Epithelial cell of esophagus (primary cell): Measurements from ENCODE around the gene CLEC16A.

Source experiments
- DNase-seq: peaks from one replicate; pipeline ENCODE4 v3.0.0; 2010; ENCODE audit warnings: low read depth
- H3K4me3 ChIP-seq: 2 replicates; pipeline ENCODE4 v1.5.1; 2011; ENCODE audit warnings: mild to moderate bottlenecking, low read length, control low read depth
- CTCF ChIP-seq: IDR thresholded peaks from 2 replicates; pipeline ENCODE4 v1.5.1; 2011; ENCODE audit warnings: low read depth, mild to moderate bottlenecking, low read length, control low read depth, inconsistent platforms; ENCODE audit not compliant: insufficient read depth; ENCODE audit errors: missing control alignments

Gene CLEC16A

GRCh38 chr16:10984509-10984908 is 40.1 kb downstream of the CLEC16A start:
- no peak overlapping the region for H3K4me3 ChIP-seq
- TF ChIP-seq CTCF = no peak
- no peak for DNase-seq

- no peak for DNase-seq
- H3K4me3 ChIP-seq = no peak overlapping the region
- no peak for TF ChIP-seq CTCF
Measured at GRCh38 chr16:10987361-10988163, 43.2 kb downstream of the CLEC16A start.

GRCh38 chr16:10988164-10988803 is 43.9 kb downstream of the CLEC16A start:
- peak; percentile 43 for TF ChIP-seq CTCF
- no peak overlapping the region for H3K4me3 ChIP-seq
- no peak for DNase-seq

- DNase-seq = no peak
- no peak for TF ChIP-seq CTCF
- H3K4me3 ChIP-seq = no peak overlapping the region
Measured at GRCh38 chr16:10988879-10989278, 44.5 kb downstream of the CLEC16A start.

GRCh38 chr16:10989559-10989958 is 45.2 kb downstream of the CLEC16A start:
- TF ChIP-seq CTCF = no peak
- DNase-seq = no peak
- no peak overlapping the region for H3K4me3 ChIP-seq

- no peak for TF ChIP-seq CTCF
- no peak for DNase-seq
- no peak overlapping the region for H3K4me3 ChIP-seq
Measured at GRCh38 chr16:10990378-10990777, 46.0 kb downstream of the CLEC16A start.
